OCI-LY7 (cell line): ENCODE measurements around the gene TPST1. TPM values are rescaled to one million over a fixed set of nuclear protein-coding genes. Genes with fewer than 3 reads are reported as not detected.
A peak's percentile ranks its signal among the peaks of the same experiment; 100 is the strongest.

Experiments used
- BruUV-seq: library from RNA; stranded (reverse); fragments of 400-500 nt; replicated peaks from 2 replicates; lab custom pipeline; 2021; lab: Mats Ljungman, UMichigan
- CTCF ChIA-PET: fragments of 300-600 bp; sonication (Branson Sonifier 250); formaldehyde crosslinking; loops from one replicate; lab custom pipeline; 2022; ENCODE audit warnings: antibody characterized with exemption; ENCODE audit not compliant: unreplicated experiment; lab: Charles Lee
- POLR2A ChIA-PET: fragments of 300-600 bp; sonication (Branson Sonifier 250); formaldehyde crosslinking; loops from one replicate; lab custom pipeline; 2022; ENCODE audit warnings: antibody characterized with exemption; lab: Charles Lee
- DNase-seq: peaks from one replicate; pipeline ENCODE4 v3.0.0-alpha.2; 2015; ENCODE audit warnings: low spot score
- H2AFZ ChIP-seq: fragments of 200-600 bp; sonication (generic), shearing (Covaris generic); 2 replicates; pipeline ENCODE4 v1.6.1; 2014; ENCODE audit warnings: mild to moderate bottlenecking, antibody characterized with exemption, low read length, moderate library complexity
- H3K27ac ChIP-seq: fragments of 200-600 bp; sonication (generic); 2 replicates; pipeline ENCODE4 v1.5.1; 2014; ENCODE audit warnings: mixed run types, low read depth, mild to moderate bottlenecking, moderate library complexity, low read length, inconsistent platforms; ENCODE audit not compliant: poor library complexity, severe bottlenecking
- H3K36me3 ChIP-seq: fragments of 200-600 bp; sonication (generic); 2 replicates; pipeline ENCODE4 v1.6.1; 2014; ENCODE audit warnings: mild to moderate bottlenecking, antibody characterized with exemption, low read length, moderate library complexity, mixed read lengths; ENCODE audit not compliant: insufficient read depth
- H3K4me1 ChIP-seq: fragments of 200-600 bp; sonication (generic); 2 replicates; pipeline ENCODE4 v1.5.1; 2014; ENCODE audit warnings: mild to moderate bottlenecking, low read length; ENCODE audit not compliant: insufficient read depth, poor library complexity, severe bottlenecking
- H3K4me2 ChIP-seq: fragments of 200-600 bp; sonication (generic); 2 replicates; pipeline ENCODE4 v1.6.1; 2014; ENCODE audit warnings: mild to moderate bottlenecking, low read length
- H3K4me3 ChIP-seq: fragments of 200-600 bp; sonication (generic); 2 replicates; pipeline ENCODE4 v1.5.1; 2014; ENCODE audit warnings: mild to moderate bottlenecking, low read depth, low read length; ENCODE audit not compliant: poor library complexity, severe bottlenecking
- H3K79me2 ChIP-seq: fragments of 200-600 bp; sonication (generic); 2 replicates; pipeline ENCODE4 v1.6.1; 2016; ENCODE audit warnings: low read depth, mild to moderate bottlenecking, low read length, moderate library complexity, mixed read lengths; ENCODE audit not compliant: insufficient read depth
- H3K9me2 ChIP-seq: fragments of 200-600 bp; sonication (generic); 2 replicates; pipeline ENCODE4 v1.6.1; 2016; ENCODE audit warnings: mild to moderate bottlenecking, low read length, mixed read lengths; ENCODE audit not compliant: insufficient read depth
- H3K9me3 ChIP-seq: fragments of 200-600 bp; sonication (generic); 2 replicates; pipeline ENCODE4 v1.6.1; 2014; ENCODE audit warnings: mild to moderate bottlenecking, mixed run types, low read length, mixed read lengths
- H4K20me1 ChIP-seq: fragments of 200-600 bp; sonication (generic); 2 replicates; pipeline ENCODE4 v1.6.1; 2014; ENCODE audit warnings: mild to moderate bottlenecking, antibody characterized with exemption, low read length, moderate library complexity, mixed read lengths; ENCODE audit not compliant: insufficient read depth
- EZH2phosphoT487 ChIP-seq: fragments of 200-600 bp; sonication (generic); IDR thresholded peaks from 2 replicates; pipeline ENCODE4 v1.6.1; 2018; ENCODE audit warnings: low read depth, borderline replicate concordance, mild to moderate bottlenecking, mixed run types, antibody characterized with exemption, low read length, moderate library complexity, mixed read lengths
- intact Hi-C: fragments of 100-400 bp; cut with micrococcal nuclease; formaldehyde crosslinking; loops from one replicate; pipeline ENCODE4 v1.10.0; 2022; ENCODE audit not compliant: unreplicated experiment
- total RNA-seq, 2 experiments: library from RNA; depleted of rRNA in 1 of 2; stranded (reverse); fragments of >200 nt in 1 of 2; shearing (Covaris generic) in 1 of 2; gene quantifications; 2 replicates each; pipeline ENCODE4 v1.2.3, GENCODE V29; 2014 to 2022
- TF ChIP-seq, protein P1 (sequence below): fragments of 200-600 bp; sonication (generic); conservative IDR thresholded peaks from 2 replicates; pipeline ENCODE4 v1.5.1; 2014; ENCODE audit warnings: mild to moderate bottlenecking, antibody characterized with exemption, low read length, moderate library complexity, mixed read lengths

TPST1 gene
- total RNA-seq, 2 experiments from 2014 or later = 3.5 to 6.6 TPM

DNA sequence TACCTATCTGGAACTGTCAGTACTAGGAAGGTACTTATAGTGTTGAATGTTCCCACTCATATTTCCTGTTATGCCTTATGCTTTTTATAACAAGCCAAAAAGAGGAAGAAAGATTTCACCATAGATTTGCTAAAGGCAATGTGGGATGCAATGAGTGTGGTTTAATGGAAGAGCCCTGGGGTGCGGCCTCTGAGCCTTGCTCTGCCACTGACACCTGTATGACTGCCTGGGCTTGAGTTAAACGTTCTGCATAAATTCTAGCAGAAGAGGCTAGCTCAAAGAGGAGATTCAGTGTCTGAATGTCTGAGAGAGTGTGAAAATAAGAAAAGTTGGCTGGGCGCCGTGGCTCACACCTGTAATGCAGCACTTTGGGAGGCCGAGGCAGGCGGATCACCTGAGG is 143.8 kb downstream of the TPST1 start:
- ChIA-PET POLR2A (interaction anchor here (0.7 to 1.5 kb wide), 2 partner anchors 11 to 13 kb away, joined by 3 to 5 read pairs; no protein-coding TSS in a partner anchor), CTCF (no interaction called here)
- no peaks in the 10 kb centered on the region for H3K9me3 ChIP-seq
- no TSS peak for BruUV-seq
- peak; percentile 3 for DNase-seq
- no peaks in the 10 kb centered on the region for H3K36me3 ChIP-seq
- TF ChIP-seq EZH2phosphoT487 = no peak
- TF ChIP-seq, protein P1, sequence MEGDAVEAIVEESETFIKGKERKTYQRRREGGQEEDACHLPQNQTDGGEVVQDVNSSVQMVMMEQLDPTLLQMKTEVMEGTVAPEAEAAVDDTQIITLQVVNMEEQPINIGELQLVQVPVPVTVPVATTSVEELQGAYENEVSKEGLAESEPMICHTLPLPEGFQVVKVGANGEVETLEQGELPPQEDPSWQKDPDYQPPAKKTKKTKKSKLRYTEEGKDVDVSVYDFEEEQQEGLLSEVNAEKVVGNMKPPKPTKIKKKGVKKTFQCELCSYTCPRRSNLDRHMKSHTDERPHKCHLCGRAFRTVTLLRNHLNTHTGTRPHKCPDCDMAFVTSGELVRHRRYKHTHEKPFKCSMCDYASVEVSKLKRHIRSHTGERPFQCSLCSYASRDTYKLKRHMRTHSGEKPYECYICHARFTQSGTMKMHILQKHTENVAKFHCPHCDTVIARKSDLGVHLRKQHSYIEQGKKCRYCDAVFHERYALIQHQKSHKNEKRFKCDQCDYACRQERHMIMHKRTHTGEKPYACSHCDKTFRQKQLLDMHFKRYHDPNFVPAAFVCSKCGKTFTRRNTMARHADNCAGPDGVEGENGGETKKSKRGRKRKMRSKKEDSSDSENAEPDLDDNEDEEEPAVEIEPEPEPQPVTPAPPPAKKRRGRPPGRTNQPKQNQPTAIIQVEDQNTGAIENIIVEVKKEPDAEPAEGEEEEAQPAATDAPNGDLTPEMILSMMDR = no peak
- no peak overlapping the region for H3K27ac ChIP-seq
- H3K9me2 ChIP-seq = no peaks in the 10 kb centered on the region
- no peaks in the 10 kb centered on the region for H4K20me1 ChIP-seq
- H3K4me2 ChIP-seq = no peak overlapping the region
- intact Hi-C loops = no loop called here
- no peaks in the 10 kb centered on the region for H3K4me1 ChIP-seq
- H3K79me2 ChIP-seq = no peaks in the 10 kb centered on the region
- H2AFZ ChIP-seq = no peak overlapping the region
- no peak overlapping the region for H3K4me3 ChIP-seq

DNA sequence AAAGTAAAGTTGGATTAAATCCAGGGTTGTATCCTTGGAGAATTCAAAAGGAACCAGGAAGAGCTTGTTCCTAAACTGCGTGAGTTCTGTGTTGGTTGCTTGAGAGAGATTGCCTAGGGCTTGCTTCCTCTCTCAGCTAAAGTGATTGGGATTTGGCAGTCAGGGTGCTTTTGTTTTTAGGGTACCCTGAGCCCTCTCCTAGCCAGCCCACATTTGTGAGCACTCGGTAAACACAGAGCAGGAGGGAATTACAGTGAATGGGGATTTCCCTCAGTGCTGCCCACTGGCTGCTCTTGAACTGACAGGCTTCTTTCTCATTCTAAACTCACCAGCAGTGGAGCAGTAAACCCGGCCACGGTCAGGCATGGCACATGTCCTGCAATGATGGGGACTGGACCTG is 146.9 kb downstream of the TPST1 start:
- no peak for DNase-seq
- Histone ChIP-seq H3K9me3 (no peaks in the 10 kb centered on the region), H3K79me2 (no peaks in the 10 kb centered on the region), H2AFZ (no peak overlapping the region), H4K20me1 (no peaks in the 10 kb centered on the region), H3K27ac (no peak overlapping the region), H3K9me2 (no peaks in the 10 kb centered on the region), H3K4me2 (no peak overlapping the region), H3K36me3 (no peaks in the 10 kb centered on the region), H3K4me3 (no peak overlapping the region), H3K4me1 (no peaks in the 10 kb centered on the region)
- ChIA-PET POLR2A (no interaction called here), CTCF (no interaction called here)
- intact Hi-C loops = no loop called here
- TF ChIP-seq, protein P1 = no peak
- TF ChIP-seq EZH2phosphoT487 = no peak
- no TSS peak for BruUV-seq

DNA sequence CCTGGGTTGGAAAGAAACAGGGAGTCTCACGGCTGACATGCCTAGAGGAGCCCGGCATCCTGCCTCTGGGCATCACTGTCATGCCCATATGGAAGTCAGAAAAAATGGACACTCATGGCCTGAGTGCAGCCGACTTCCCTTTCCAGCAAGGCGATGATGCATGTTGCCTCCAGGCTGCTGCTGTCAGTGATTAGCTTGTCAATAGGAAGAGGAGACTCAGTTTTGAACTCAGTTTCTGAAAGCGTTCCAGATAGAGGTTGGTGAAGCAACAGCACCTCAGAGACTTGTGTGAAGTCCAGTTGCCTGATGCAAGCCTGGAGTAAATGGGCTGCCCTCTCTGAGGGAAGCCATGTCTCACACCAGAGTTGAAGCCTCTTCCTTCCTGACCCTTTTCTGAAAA is 148.4 kb downstream of the TPST1 start:
- Histone ChIP-seq H3K9me3 (no peaks in the 10 kb centered on the region), H3K9me2 (no peaks in the 10 kb centered on the region), H3K4me2 (no peak overlapping the region), H3K4me1 (no peaks in the 10 kb centered on the region), H3K4me3 (no peak overlapping the region), H3K79me2 (no peaks in the 10 kb centered on the region), H3K27ac (no peak overlapping the region), H2AFZ (no peak overlapping the region), H4K20me1 (no peaks in the 10 kb centered on the region), H3K36me3 (no peaks in the 10 kb centered on the region)
- no peak for TF ChIP-seq EZH2phosphoT487
- TF ChIP-seq, protein P1 = no peak
- DNase-seq = no peak
- intact Hi-C loops = no loop called here
- ChIA-PET CTCF (no interaction called here), POLR2A (interaction anchor here (0.6 kb wide), 1 partner anchor 17 kb away, joined by 3 read pairs; no protein-coding TSS in a partner anchor)
- no TSS peak for BruUV-seq
